Subcutaneous adipose tissue (tissue), 4 donors: ENCODE data around the gene ZNF581. TPM values are rescaled to one million over a fixed set of nuclear protein-coding genes. Genes with fewer than 3 reads are reported as not detected.

Experiments used
- total RNA-seq, 4 donors: library from RNA; depleted of rRNA; stranded (reverse); fragments of >200 nt; gene quantifications; one replicate each; pipeline ENCODE4 v1.1.0, GENCODE V29; 2016
- TF ChIP-seq, protein P1 (sequence below): fragments of 450-650 bp; IDR thresholded peaks from one replicate; pipeline ENCODE4 v1.5.1; 2016; ENCODE audit warnings: low read depth, mild to moderate bottlenecking, control low read depth, antibody characterized with exemption, moderate library complexity

Gene ZNF581
- total RNA-seq, 4 donors from 2014 or later = 6.4 to 25.5 (median 19.0) TPM

DNA sequence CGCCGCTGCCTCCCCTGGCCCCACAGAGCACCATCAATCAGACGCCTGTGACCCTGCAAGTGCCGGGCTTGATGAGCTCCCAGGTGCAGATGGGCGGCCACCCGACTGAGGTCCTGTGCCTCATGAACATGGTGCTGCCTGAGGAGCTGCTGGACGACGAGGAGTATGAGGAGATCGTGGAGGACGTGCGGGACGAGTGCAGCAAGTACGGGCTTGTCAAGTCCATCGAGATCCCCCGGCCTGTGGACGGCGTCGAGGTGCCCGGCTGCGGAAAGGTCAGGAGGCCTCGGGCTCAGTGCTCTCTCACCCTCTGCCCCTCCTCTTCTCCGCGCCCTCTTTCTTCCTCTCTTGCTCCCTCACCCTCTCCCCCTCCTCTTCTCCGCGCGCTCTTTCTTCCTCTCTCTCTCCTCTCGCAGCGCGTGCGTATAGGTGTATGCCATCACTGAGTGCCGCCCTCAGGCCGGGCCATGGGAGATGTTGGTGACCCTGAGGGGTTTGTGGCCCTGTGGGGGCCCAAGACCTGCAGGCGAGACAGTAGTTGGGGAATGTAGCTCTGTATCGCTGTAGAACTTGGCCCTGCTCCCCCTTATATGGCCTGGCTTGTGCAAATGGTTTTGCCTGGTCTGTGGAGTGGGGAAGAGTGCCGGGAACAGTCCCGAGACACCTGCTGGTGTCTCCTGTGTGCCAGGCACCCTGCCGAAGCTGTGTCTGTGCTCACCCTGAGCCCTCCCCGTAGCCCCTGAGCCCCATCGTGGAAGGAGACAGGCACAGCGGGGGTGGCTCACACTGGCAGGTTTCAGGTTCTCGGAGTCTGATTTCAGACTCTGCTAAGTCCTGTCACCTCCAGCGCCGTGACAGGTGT, 26.2 kb downstream of the ZNF581 start:
- TF ChIP-seq, protein P1, sequence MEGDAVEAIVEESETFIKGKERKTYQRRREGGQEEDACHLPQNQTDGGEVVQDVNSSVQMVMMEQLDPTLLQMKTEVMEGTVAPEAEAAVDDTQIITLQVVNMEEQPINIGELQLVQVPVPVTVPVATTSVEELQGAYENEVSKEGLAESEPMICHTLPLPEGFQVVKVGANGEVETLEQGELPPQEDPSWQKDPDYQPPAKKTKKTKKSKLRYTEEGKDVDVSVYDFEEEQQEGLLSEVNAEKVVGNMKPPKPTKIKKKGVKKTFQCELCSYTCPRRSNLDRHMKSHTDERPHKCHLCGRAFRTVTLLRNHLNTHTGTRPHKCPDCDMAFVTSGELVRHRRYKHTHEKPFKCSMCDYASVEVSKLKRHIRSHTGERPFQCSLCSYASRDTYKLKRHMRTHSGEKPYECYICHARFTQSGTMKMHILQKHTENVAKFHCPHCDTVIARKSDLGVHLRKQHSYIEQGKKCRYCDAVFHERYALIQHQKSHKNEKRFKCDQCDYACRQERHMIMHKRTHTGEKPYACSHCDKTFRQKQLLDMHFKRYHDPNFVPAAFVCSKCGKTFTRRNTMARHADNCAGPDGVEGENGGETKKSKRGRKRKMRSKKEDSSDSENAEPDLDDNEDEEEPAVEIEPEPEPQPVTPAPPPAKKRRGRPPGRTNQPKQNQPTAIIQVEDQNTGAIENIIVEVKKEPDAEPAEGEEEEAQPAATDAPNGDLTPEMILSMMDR = no peak

DNA sequence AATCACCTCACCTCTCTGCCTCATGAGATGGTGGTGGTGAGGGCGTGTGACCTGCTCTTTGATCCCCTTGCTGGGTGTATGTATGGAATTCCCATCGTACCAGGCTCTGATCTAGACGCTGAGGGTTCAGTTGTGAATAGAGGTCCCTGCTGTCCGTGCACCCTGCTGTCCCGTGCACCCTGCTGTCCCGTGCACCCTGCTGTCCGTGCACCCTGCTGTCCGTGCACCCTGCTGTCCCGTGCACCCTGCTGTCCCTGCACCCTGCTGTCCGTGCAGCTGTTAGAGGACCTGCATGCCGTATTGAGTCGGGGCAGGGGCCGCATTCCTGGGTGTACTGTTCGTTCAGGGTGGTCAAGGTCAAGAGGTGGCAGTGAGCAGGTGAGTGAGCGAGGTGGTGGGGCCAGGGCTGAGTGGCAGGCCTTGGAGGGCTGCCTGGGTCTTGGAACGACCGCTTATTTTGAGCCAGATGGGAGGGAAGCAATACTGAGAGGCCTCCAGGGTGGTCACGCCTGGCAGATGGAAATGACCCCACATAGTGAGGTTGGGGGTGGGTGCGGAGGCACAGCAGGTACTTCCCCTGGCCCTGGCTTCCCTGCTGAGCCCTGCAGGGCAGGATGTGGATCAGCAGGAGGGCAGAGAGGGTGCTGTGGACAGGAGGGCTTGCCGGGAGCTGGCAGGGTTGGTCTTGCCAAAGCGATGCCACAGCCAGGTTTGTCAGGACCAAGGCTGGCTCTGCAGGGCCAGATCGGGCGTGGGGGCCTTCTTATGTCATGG, 27.0 kb downstream of the ZNF581 start:
- TF ChIP-seq, protein P1 = no peak

DNA sequence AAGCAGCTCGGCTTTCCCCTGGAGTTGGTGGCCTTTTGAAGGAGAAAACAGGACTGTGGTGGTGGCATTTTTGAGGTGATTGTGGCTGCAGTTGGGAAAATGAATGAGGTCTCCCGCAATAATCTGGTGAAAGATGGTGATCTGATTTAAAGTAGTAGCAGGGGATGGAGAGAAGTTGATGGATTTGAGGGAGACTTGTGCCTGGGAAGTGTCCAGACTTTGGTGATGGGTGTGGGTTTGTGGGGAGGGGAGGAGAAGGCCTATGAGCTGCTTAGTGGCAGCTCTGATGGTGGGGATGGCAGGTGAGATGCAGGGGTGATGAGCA, 27.6 kb downstream of the ZNF581 start:
- TF ChIP-seq, protein P1 = no peak

DNA sequence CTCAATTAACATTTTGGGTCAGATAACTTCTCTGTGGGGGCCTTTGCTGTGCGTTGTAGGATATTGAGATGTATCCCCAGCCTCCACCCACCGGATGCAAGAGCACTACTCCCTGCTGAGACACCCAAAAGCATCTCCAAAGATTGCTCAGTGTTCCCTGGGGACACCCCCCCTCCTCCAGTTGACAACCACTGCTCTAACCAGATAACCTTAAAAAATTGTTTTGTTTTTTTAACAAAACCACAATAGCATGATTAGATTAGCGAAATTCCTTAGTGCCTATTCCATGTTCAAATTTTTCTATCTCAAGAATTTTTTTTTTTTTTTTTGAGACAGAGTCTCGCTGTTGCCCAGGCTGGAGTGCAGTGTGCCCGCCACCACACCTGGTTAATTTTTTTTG, 29.0 kb downstream of the ZNF581 start:
- TF ChIP-seq, protein P1 = no peak

DNA sequence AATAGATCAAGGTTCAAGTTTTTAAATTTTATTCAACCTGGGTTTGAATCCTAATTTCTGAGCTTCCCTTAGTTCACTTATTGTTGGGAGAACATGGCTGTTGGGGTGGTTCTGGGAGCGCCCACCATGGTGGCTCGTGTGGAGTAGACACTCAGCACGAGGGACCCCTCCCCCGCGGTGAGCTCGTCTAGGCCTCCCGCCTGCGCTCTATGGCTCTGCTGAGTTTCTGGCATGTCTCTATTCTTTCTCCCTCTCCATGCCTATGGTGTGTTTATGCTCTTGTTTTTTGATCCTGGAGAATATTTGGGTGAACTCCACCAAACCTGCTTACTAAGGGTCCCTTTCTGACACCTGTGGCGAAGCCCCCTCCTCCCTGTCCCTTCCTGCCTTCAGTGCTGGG, 30.0 kb downstream of the ZNF581 start:
- TF ChIP-seq, protein P1 = no peak

DNA sequence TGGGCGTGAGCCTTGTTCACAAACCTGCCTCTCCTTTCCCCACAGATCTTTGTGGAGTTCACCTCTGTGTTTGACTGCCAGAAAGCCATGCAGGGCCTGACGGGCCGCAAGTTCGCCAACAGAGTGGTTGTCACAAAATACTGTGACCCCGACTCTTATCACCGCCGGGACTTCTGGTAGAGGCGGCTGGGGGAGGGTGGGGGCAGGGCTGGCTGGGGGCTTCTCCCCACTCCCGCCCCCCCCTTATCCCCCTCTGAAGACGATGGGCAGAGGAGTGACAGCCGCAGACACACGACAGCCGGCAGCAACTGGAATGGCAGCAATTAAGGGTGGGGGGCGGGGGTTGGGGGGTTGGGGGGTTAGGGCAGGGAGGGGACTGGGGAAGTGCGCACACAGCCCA, 30.4 kb downstream of the ZNF581 start:
- TF ChIP-seq, protein P1 = no peak

DNA sequence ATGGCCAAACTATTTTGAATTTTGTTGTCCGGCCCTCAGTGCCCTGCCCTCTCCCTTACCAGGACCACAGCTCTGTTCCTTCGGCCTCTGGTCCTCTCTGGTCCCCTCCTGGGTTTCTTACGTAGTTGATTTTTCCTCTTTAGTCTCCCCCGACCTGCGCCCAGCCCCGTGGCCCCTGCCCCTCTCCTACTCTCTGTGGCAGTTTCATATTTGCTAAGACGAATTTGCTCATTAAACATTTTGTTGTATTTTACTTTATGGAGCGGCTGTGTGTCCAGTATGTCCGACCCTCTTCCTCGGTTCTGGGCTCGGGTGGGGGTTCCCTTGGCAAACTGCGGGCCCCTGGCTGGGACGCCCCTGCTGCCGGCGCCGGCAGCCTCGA, 31.0 kb downstream of the ZNF581 start:
- TF ChIP-seq, protein P1 = no peak
